DMS153 (cell line): ENCODE data around the gene APOBEC3H.
"Not testable (repeated sequence)": the region's sequence is repeated elsewhere in the genome, so short reads cannot be mapped to it uniquely, and the experiment has no call there.

Experiments
- DNase-seq: peaks from one replicate; lab custom pipeline; 2025; lab: John Stamatoyannopoulos, UW

APOBEC3H gene

GRCh38 chr22:39097098-39098020 is at the start of gene APOBEC3H:
APOBEC3H (plus strand) TSS chr22:39097244; CDS start chr22:39100279, 3,035 bp downstream.
- DNase-seq = no peak

- not testable (repeated sequence) for DNase-seq
Measured at GRCh38 chr22:39049486-39049885, 47.6 kb upstream of the APOBEC3H start.

GRCh38 chr22:39051844-39052495 is 45.1 kb upstream of the APOBEC3H start:
- not testable (repeated sequence) for DNase-seq

- no peak for DNase-seq
Measured at GRCh38 chr22:39055658-39056057, 41.4 kb upstream of the APOBEC3H start.

- not testable (repeated sequence) for DNase-seq
Measured at GRCh38 chr22:39061290-39061689, 35.8 kb upstream of the APOBEC3H start.

GRCh38 chr22:39061951-39062350 is 35.1 kb upstream of the APOBEC3H start:
- DNase-seq = not testable (repeated sequence)

GRCh38 chr22:39063904-39064303 is 33.1 kb upstream of the APOBEC3H start:
- not testable (repeated sequence) for DNase-seq

- DNase-seq = not testable (repeated sequence)
Measured at GRCh38 chr22:39066442-39067276, 30.4 kb upstream of the APOBEC3H start.

- DNase-seq = no peak
Measured at GRCh38 chr22:39068033-39068785, 28.8 kb upstream of the APOBEC3H start.

- no peak for DNase-seq
Measured at GRCh38 chr22:39070186-39070585, 26.9 kb upstream of the APOBEC3H start.

GRCh38 chr22:39072581-39072981 is 24.5 kb upstream of the APOBEC3H start:
- not testable (repeated sequence) for DNase-seq

GRCh38 chr22:39073981-39074380 is 23.1 kb upstream of the APOBEC3H start:
- DNase-seq = no peak

GRCh38 chr22:39076155-39077025 is 20.7 kb upstream of the APOBEC3H start:
- DNase-seq = not testable (repeated sequence)

GRCh38 chr22:39077026-39077840 is 19.8 kb upstream of the APOBEC3H start, which contains the start of gene APOBEC3G:
APOBEC3G (plus strand) TSS chr22:39077275; CDS start chr22:39077362, 87 bp downstream.
- not testable (repeated sequence) for DNase-seq

- not testable (repeated sequence) for DNase-seq
Measured at GRCh38 chr22:39077912-39078311, 19.1 kb upstream of the APOBEC3H start.

- no peak for DNase-seq
Measured at GRCh38 chr22:39078329-39078728, 18.7 kb upstream of the APOBEC3H start.

GRCh38 chr22:39079054-39079637 is 17.9 kb upstream of the APOBEC3H start:
- DNase-seq = not testable (repeated sequence)

GRCh38 chr22:39080052-39080762 is 16.8 kb upstream of the APOBEC3H start:
- no peak for DNase-seq
